Neural cell (in vitro differentiated cells): ENCODE measurements around the gene SEL1L2. TPM values are rescaled to one million over a fixed set of nuclear protein-coding genes. Genes with fewer than 3 reads are reported as not detected.

Experiments used
- H2AFZ ChIP-seq: fragments of 200-600, 300-800 bp; sonication (generic), shearing (Covaris generic); 2 replicates; pipeline ENCODE4 v1.6.0; 2014; ENCODE audit warnings: low read depth, mild to moderate bottlenecking, antibody characterized with exemption, low read length, moderate library complexity
- H3F3A ChIP-seq: fragments of 200-600 bp; shearing (Covaris generic); 2 replicates; pipeline ENCODE4 v1.6.1; 2016; ENCODE audit warnings: mild to moderate bottlenecking, moderate library complexity, mixed read lengths, antibody characterized with exemption, low read length; ENCODE audit not compliant: insufficient read depth, poor library complexity, severe bottlenecking
- H3K27ac ChIP-seq: fragments of 200-600, 300-800 bp; sonication (generic), shearing (Covaris generic); 2 replicates; pipeline ENCODE4 v1.5.1; 2014; ENCODE audit warnings: mild to moderate bottlenecking, low read length, moderate library complexity
- H3K27me3 ChIP-seq: fragments of 300-800, 200-600 bp; sonication (generic), shearing (Covaris generic); 2 replicates; pipeline ENCODE4 v1.6.0; 2014; ENCODE audit warnings: mild to moderate bottlenecking, low read depth, low read length, moderate library complexity; ENCODE audit not compliant: insufficient read depth
- H3K36me3 ChIP-seq: fragments of 300-800, 200-600 bp; sonication (generic), shearing (Covaris generic); 2 replicates; pipeline ENCODE4 v1.5.1; 2014; ENCODE audit warnings: mild to moderate bottlenecking, antibody characterized with exemption, low read length, moderate library complexity; ENCODE audit not compliant: insufficient read depth
- H3K4me2 ChIP-seq: fragments of 300-800, 200-600 bp; sonication (generic), shearing (Covaris generic); 2 replicates; pipeline ENCODE4 v1.6.0; 2014; ENCODE audit warnings: mild to moderate bottlenecking, low read length
- H3K4me3 ChIP-seq: fragments of 300-800, 200-600 bp; sonication (generic), shearing (Covaris generic); 2 replicates; pipeline ENCODE4 v1.5.1; 2014; ENCODE audit warnings: mild to moderate bottlenecking, low read length, moderate library complexity
- H3K79me2 ChIP-seq: fragments of 200-600 bp; shearing (Covaris generic); replicated peaks from 2 replicates; pipeline ENCODE4 v1.6.0; 2014; ENCODE audit warnings: mild to moderate bottlenecking, low read length, moderate library complexity; ENCODE audit not compliant: insufficient read depth
- H3K9ac ChIP-seq: fragments of 300-800, 200-600 bp; sonication (generic), shearing (Covaris generic); 2 replicates; pipeline ENCODE4 v1.6.1; 2016; ENCODE audit warnings: mild to moderate bottlenecking, low read length, mixed read lengths
- H3K9me2 ChIP-seq: fragments of 200-600 bp; shearing (Covaris generic); 2 replicates; pipeline ENCODE4 v1.6.1; 2016; ENCODE audit warnings: mild to moderate bottlenecking, low read length, mixed read lengths; ENCODE audit not compliant: insufficient read depth
- H3K9me3 ChIP-seq: fragments of 200-600, 300-800 bp; sonication (generic), shearing (Covaris generic); 2 replicates; pipeline ENCODE4 v1.6.1; 2016; ENCODE audit warnings: mild to moderate bottlenecking, mixed run types, low read length, moderate library complexity, mixed read lengths
- H4K20me1 ChIP-seq: fragments of 200-600 bp; shearing (Covaris generic); 2 replicates; pipeline ENCODE4 v1.6.1; 2016; ENCODE audit warnings: mild to moderate bottlenecking, mixed run types; ENCODE audit not compliant: insufficient read depth
- EP300 ChIP-seq: fragments of 450-650 bp; conservative IDR thresholded peaks from 2 replicates; pipeline ENCODE4 v1.6.1; 2014; ENCODE audit warnings: antibody characterized with exemption, mild to moderate bottlenecking, moderate library complexity; ENCODE audit not compliant: poor library complexity, severe bottlenecking
- EZH2 ChIP-seq: fragments of 200-600, 300-800 bp; shearing (Covaris generic), sonication (generic); IDR thresholded peaks from 2 replicates; pipeline ENCODE4 v1.6.1; 2014; ENCODE audit warnings: antibody characterized with exemption, low read length, borderline replicate concordance, mild to moderate bottlenecking; ENCODE audit not compliant: insufficient read depth, poor library complexity, severe bottlenecking
- MXI1 ChIP-seq: fragments of 450-650 bp; conservative IDR thresholded peaks from 2 replicates; pipeline ENCODE4 v1.6.1; 2014; ENCODE audit warnings: antibody characterized with exemption, mild to moderate bottlenecking; ENCODE audit not compliant: poor library complexity, severe bottlenecking
- POLR2AphosphoS5 ChIP-seq: IDR thresholded peaks from 2 replicates; pipeline ENCODE4 v1.6.1; 2012
- RAD21 ChIP-seq: fragments of 450-650 bp; conservative IDR thresholded peaks from 2 replicates; pipeline ENCODE4 v1.6.1; 2014; ENCODE audit warnings: antibody characterized with exemption, mild to moderate bottlenecking, moderate library complexity
- REST ChIP-seq: IDR thresholded peaks from 2 replicates; pipeline ENCODE4 v1.6.1; 2012; ENCODE audit warnings: borderline replicate concordance
- SMC3 ChIP-seq: fragments of 450-650 bp; conservative IDR thresholded peaks from 2 replicates; pipeline ENCODE4 v1.6.1; 2014; ENCODE audit warnings: antibody characterized with exemption, mild to moderate bottlenecking, moderate library complexity; ENCODE audit not compliant: poor library complexity
- TAF1 ChIP-seq: IDR thresholded peaks from 2 replicates; pipeline ENCODE4 v1.6.1; 2012; ENCODE audit warnings: low read depth
- polyA plus RNA-seq: library from polyadenylated mRNA; depleted of rRNA; stranded (reverse); fragments of >200 nt; gene quantifications from 2 replicates; pipeline ENCODE4 v1.2.3, GENCODE V29; 2014
- TF ChIP-seq, protein P1 (sequence below): fragments of 450-650 bp; IDR thresholded peaks from 2 replicates; pipeline ENCODE4 v1.5.1; 2014; ENCODE audit warnings: antibody characterized with exemption, mild to moderate bottlenecking, moderate library complexity; ENCODE audit not compliant: poor library complexity, severe bottlenecking

The SEL1L2 gene
- polyA plus RNA-seq, 1 donor from 2014 or later = not detected

GRCh38 chr20:13868331-13868730 lies 122.1 kb downstream of the SEL1L2 start:
- no peak overlapping the region for H3K9ac ChIP-seq
- H3K27ac ChIP-seq = no peak overlapping the region

DNA sequence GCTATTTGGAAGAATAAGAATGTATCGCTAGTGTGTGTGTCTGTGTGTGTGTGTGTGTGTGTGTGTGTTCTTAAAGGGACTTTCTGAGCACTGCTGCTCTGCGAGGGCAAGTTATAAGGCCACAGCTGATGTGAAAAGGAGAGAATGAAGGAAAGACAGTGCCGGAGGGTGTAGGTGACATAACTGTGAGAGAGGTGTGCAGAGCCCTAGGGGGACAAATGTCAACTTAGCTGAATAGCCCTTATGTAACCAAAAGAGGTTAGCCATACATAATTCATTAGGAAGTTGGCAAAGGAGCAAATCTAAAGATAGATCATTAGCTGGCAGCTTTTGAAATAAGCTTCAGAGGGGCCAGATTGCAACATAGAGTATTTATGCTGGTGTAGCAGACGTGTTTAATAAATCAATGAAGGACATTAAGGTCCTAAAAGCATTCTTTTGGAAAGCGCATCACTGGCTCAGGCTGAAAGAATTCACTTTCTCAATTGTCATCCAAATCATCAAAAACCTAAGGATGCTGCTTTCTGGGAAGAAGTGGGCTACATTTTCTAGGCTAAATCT lies 124.5 kb downstream of the SEL1L2 start:
- no peak overlapping the region for H3K4me3 ChIP-seq
- H4K20me1 ChIP-seq = no peaks in the 10 kb centered on the region
- no peak overlapping the region for H3K27ac ChIP-seq
- no peak overlapping the region for H3K4me2 ChIP-seq
- H3K36me3 ChIP-seq = no peaks in the 10 kb centered on the region
- H3K9ac ChIP-seq = no peak overlapping the region
- no peak overlapping the region for H2AFZ ChIP-seq
- no peaks in the 10 kb centered on the region for H3K9me3 ChIP-seq
- no peaks in the 10 kb centered on the region for H3F3A ChIP-seq
- no peaks in the 10 kb centered on the region for H3K9me2 ChIP-seq
- H3K79me2 ChIP-seq = no peaks in the 10 kb centered on the region
- H3K27me3 ChIP-seq = no peaks in the 10 kb centered on the region
- TF ChIP-seq RAD21 (no peak), MXI1 (no peak), SMC3 (no peak), REST (no peak), TAF1 (no peak), EZH2 (no peak), POLR2AphosphoS5 (no peak)
- TF ChIP-seq, protein P1, sequence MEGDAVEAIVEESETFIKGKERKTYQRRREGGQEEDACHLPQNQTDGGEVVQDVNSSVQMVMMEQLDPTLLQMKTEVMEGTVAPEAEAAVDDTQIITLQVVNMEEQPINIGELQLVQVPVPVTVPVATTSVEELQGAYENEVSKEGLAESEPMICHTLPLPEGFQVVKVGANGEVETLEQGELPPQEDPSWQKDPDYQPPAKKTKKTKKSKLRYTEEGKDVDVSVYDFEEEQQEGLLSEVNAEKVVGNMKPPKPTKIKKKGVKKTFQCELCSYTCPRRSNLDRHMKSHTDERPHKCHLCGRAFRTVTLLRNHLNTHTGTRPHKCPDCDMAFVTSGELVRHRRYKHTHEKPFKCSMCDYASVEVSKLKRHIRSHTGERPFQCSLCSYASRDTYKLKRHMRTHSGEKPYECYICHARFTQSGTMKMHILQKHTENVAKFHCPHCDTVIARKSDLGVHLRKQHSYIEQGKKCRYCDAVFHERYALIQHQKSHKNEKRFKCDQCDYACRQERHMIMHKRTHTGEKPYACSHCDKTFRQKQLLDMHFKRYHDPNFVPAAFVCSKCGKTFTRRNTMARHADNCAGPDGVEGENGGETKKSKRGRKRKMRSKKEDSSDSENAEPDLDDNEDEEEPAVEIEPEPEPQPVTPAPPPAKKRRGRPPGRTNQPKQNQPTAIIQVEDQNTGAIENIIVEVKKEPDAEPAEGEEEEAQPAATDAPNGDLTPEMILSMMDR = no peak

More at GRCh38 chr20:13868331-13868730, 122.1 kb downstream of the SEL1L2 start:
- Histone ChIP-seq H4K20me1 (no peaks in the 10 kb centered on the region), H3K9me3 (no peaks in the 10 kb centered on the region), H3K79me2 (no peaks in the 10 kb centered on the region), H3K27me3 (no peaks in the 10 kb centered on the region), H3K4me2 (no peak overlapping the region), H3K36me3 (no peaks in the 10 kb centered on the region), H3K9me2 (no peaks in the 10 kb centered on the region), H2AFZ (no peak overlapping the region), H3F3A (no peaks in the 10 kb centered on the region), H3K4me3 (no peak overlapping the region)
- TF ChIP-seq RAD21 (no peak), EZH2 (no peak), EP300 (no peak), POLR2AphosphoS5 (no peak), SMC3 (no peak), REST (no peak), TAF1 (no peak), MXI1 (no peak)
- TF ChIP-seq, protein P1 = no peak
